ENCODE results near the gene RTN4RL2.
A peak's percentile ranks its signal among the peaks of the same experiment; 100 is the strongest.

The RTN4RL2 gene

DNA sequence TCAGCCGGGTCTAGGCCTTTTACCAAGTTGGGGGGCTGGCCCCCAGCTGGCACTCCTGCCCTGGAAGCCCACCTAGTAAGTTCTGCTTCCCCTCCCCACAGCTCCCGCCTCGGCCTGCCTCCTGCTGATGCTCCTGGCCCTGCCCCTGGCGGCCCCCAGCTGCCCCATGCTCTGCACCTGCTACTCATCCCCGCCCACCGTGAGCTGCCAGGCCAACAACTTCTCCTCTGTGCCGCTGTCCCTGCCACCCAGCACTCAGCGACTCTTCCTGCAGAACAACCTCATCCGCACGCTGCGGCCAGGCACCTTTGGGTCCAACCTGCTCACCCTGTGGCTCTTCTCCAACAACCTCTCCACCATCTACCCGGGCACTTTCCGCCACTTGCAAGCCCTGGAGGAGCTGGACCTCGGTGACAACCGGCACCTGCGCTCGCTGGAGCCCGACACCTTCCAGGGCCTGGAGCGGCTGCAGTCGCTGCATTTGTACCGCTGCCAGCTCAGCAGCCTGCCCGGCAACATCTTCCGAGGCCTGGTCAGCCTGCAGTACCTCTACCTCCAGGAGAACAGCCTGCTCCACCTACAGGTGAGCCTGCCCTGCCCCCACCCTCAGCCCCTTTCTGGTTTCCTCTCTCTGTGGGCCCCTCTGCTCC, 7.3 kb downstream of the RTN4RL2 start:
- Histone ChIP-seq H3K4me1 (ENCODE audit: control insufficient read depth, low read depth, low read length) (peaks cover 13% of the 10 kb centered on the region), H3K27me3 (ENCODE audit: control insufficient read depth, insufficient read depth, low read length) (peaks cover 7% of the 10 kb centered on the region), H3K4me3 (ENCODE audit: low read length) (no peak overlapping the region), H3K9me3 (ENCODE audit: control insufficient read depth, low read depth, low read length) (no peaks in the 10 kb centered on the region), H3K36me3 (ENCODE audit: control insufficient read depth, low read depth, low read length) (no peaks in the 10 kb centered on the region), H3K27ac (ENCODE audit: low read length) (no peak overlapping the region), H3K9ac (ENCODE audit: low read length) (no peak overlapping the region)

GRCh38 chr11:57468276-57468675, 7.9 kb downstream of the RTN4RL2 start:
- Histone ChIP-seq H3K27ac (ENCODE audit: low read length) (no peak overlapping the region), H3K27me3 (ENCODE audit: control insufficient read depth, insufficient read depth, low read length) (peaks cover under 1% of the 10 kb centered on the region), H3K4me3 (ENCODE audit: low read length) (no peak overlapping the region), H3K36me3 (ENCODE audit: control insufficient read depth, low read depth, low read length) (no peaks in the 10 kb centered on the region), H3K9ac (ENCODE audit: low read length) (no peak overlapping the region), H3K9me3 (ENCODE audit: control insufficient read depth, low read depth, low read length) (no peaks in the 10 kb centered on the region), H3K4me1 (ENCODE audit: control insufficient read depth, low read depth, low read length) (peaks cover 9% of the 10 kb centered on the region)

- Histone ChIP-seq H3K27ac (ENCODE audit: low read length) (no peak overlapping the region), H3K9me3 (ENCODE audit: control insufficient read depth, low read depth, low read length) (no peaks in the 10 kb centered on the region), H3K27me3 (ENCODE audit: control insufficient read depth, insufficient read depth, low read length) (no peaks in the 10 kb centered on the region), H3K4me1 (ENCODE audit: control insufficient read depth, low read depth, low read length) (no peaks in the 10 kb centered on the region), H3K9ac (ENCODE audit: low read length) (no peak overlapping the region), H3K4me3 (ENCODE audit: low read length) (no peak overlapping the region), H3K36me3 (ENCODE audit: control insufficient read depth, low read depth, low read length) (no peaks in the 10 kb centered on the region)
Measured at GRCh38 chr11:57469268-57469667, 8.9 kb downstream of the RTN4RL2 start.

DNA sequence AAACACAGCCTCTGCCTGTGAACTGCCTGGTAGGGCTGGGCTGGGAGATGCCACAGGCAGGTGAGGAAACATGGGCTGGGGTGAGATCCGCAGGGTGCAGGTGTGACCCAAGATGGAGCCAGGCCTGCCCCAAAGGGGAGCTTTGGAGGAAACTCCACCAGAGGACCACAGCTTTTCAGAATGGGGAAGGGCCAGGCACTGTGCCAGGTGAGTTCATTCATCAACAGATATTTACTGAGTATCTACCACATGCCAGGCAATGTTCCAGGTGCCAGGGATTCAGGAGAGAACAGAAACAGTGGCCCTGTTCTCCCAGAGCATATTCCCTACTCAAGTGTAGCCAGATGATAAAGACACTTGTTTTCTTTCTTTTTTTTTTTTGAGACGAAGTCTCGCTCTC, 11.2 kb downstream of the RTN4RL2 start:
- H3K4me1 ChIP-seq (ENCODE audit: control insufficient read depth, low read depth, low read length): peaks cover 6% of the 10 kb centered on the region
- H3K27me3 ChIP-seq (ENCODE audit: control insufficient read depth, insufficient read depth, low read length): peaks cover 21% of the 10 kb centered on the region
- H3K9me3 ChIP-seq (ENCODE audit: control insufficient read depth, low read depth, low read length): no peaks in the 10 kb centered on the region
- H3K27ac ChIP-seq (ENCODE audit: low read length): no peak overlapping the region
- H3K36me3 ChIP-seq (ENCODE audit: control insufficient read depth, low read depth, low read length): no peaks in the 10 kb centered on the region
- H3K4me3 ChIP-seq (ENCODE audit: low read length): no peak overlapping the region
- no peak overlapping the region for H3K9ac ChIP-seq (ENCODE audit: low read length)

DNA sequence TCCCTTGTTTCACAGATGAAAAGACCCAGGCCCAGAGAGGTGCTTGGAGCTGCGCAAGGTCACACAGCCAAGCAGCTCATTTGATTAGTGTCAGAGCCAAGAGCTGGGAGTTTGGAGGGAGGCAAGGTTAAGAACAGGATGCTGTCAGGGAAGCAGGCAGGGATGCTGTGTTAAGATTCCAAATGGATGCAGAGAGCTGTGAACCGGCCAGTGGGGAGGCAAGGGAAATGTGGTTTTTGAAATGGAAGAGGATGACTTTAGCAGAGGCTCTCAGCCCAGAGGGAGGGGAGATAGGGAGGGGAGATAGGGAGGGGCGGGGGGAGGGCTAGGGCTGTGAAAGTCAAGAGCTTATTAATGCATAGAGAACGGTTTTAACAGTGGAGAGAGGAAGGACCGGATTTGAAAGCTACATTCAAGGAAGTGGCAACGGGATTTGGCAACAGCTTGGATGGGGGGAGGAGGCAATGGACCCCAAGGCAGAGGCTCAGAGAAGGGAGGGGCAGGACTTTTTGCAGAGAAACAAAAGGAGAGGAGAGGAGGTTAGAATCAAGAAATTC, 13.0 kb downstream of the RTN4RL2 start:
- peaks cover 6% of the 10 kb centered on the region for H3K4me1 ChIP-seq (ENCODE audit: control insufficient read depth, low read depth, low read length)
- H3K36me3 ChIP-seq (ENCODE audit: control insufficient read depth, low read depth, low read length): no peaks in the 10 kb centered on the region
- no peak overlapping the region for H3K9ac ChIP-seq (ENCODE audit: low read length)
- H3K4me3 ChIP-seq (ENCODE audit: low read length): no peak overlapping the region
- H3K9me3 ChIP-seq (ENCODE audit: control insufficient read depth, low read depth, low read length): no peaks in the 10 kb centered on the region
- H3K27me3 ChIP-seq (ENCODE audit: control insufficient read depth, insufficient read depth, low read length): peaks cover 40% of the 10 kb centered on the region
- H3K27ac ChIP-seq (ENCODE audit: low read length): no peak overlapping the region

DNA sequence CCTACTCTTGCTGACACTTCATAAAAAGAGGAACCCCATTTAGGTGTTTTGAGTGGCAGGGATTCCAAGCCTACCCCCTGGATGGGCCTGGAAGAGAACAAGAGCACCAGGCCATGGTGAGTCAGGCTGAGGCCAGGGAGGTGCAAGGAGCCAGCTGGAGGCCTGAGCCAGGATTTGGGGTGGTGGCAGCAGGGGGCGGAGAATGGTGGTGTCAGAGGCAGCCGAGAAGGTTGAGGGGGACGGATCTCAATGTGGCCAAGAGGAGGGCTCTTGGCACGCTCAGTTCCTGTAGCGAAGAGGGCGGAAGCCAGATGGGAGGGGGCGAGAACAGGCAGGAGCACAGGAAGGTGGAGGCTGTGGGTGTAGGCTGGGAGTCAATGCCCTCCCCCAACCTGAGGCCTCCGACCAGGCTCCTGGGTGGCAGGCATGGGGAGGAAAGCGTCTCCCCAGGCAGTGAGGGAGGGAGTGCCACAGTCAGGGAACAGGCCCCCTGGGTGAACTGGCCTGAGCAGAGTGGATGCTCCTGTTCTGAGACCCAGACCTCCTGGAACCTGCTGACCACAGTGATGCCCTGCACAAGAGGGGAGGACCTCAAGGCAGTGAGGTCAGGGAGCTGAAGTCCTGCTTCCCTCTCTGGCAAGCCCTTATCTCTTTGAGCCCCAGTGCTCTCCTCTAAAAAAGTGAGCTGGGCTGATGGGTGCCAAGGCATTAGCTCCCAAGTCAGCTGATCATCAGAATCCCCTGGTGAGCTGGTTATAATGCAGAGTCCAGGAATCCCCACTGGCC, 13.9 kb downstream of the RTN4RL2 start:
- no peak overlapping the region for H3K27ac ChIP-seq (ENCODE audit: low read length)
- peaks cover 40% of the 10 kb centered on the region for H3K27me3 ChIP-seq (ENCODE audit: control insufficient read depth, insufficient read depth, low read length)
- H3K9me3 ChIP-seq (ENCODE audit: control insufficient read depth, low read depth, low read length): no peaks in the 10 kb centered on the region
- H3K36me3 ChIP-seq (ENCODE audit: control insufficient read depth, low read depth, low read length): no peaks in the 10 kb centered on the region
- no peak overlapping the region for H3K9ac ChIP-seq (ENCODE audit: low read length)
- H3K4me3 ChIP-seq (ENCODE audit: low read length): no peak overlapping the region
- H3K4me1 ChIP-seq (ENCODE audit: control insufficient read depth, low read depth, low read length): peaks cover 6% of the 10 kb centered on the region

DNA sequence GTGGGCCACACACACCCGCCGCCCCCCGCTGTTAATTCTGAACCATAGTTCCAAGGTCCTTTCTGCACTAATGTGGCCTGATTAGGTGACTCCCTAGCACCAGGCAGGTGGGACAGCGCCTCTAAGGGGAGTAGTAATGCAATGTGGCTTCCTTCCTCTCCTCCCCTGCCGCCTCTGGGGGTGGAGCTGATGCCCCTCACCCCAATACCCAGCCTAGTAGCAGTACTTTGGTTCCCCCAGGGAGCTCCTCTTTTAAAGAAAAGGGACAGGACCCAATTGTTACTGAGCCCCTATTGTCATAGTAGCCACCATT, 14.4 kb downstream of the RTN4RL2 start:
- Histone ChIP-seq H3K4me1 (ENCODE audit: control insufficient read depth, low read depth, low read length) (peaks cover 6% of the 10 kb centered on the region), H3K9ac (ENCODE audit: low read length) (no peak overlapping the region), H3K4me3 (ENCODE audit: low read length) (no peak overlapping the region), H3K9me3 (ENCODE audit: control insufficient read depth, low read depth, low read length) (no peaks in the 10 kb centered on the region), H3K36me3 (ENCODE audit: control insufficient read depth, low read depth, low read length) (no peaks in the 10 kb centered on the region), H3K27me3 (ENCODE audit: control insufficient read depth, insufficient read depth, low read length) (peaks cover 40% of the 10 kb centered on the region), H3K27ac (ENCODE audit: low read length) (no peak overlapping the region)

DNA sequence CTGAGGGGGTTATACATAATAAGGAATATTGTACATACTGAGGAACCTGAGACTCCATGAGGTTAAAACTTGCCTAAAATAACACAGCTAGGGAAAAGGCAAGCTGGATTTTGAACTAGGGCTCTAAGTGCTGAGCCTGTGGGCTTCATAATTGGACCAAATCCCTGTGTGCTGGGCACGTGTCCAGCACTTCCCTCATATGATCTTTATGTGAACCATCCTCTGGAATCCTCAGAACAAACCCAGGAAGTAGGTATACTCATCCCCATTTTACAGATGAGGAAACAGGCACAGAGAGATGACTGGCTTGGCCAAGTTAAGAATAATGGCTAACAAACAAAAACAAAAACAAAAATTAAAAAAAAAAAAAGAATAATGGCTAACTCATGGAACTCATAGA, 14.9 kb downstream of the RTN4RL2 start:
- H3K4me1 ChIP-seq (ENCODE audit: control insufficient read depth, low read depth, low read length): peaks cover 8% of the 10 kb centered on the region
- no peak overlapping the region for H3K4me3 ChIP-seq (ENCODE audit: low read length)
- H3K27ac ChIP-seq (ENCODE audit: low read length): no peak overlapping the region
- H3K36me3 ChIP-seq (ENCODE audit: control insufficient read depth, low read depth, low read length): no peaks in the 10 kb centered on the region
- peaks cover 40% of the 10 kb centered on the region for H3K27me3 ChIP-seq (ENCODE audit: control insufficient read depth, insufficient read depth, low read length)
- no peaks in the 10 kb centered on the region for H3K9me3 ChIP-seq (ENCODE audit: control insufficient read depth, low read depth, low read length)
- no peak overlapping the region for H3K9ac ChIP-seq (ENCODE audit: low read length)

GRCh38 chr11:57475671-57476046, 15.3 kb downstream of the RTN4RL2 start:
- H3K4me3 ChIP-seq (ENCODE audit: low read length): peak overlapping the region; percentile 41
- no peak overlapping the region for H3K9ac ChIP-seq (ENCODE audit: low read length)
- no peaks in the 10 kb centered on the region for H3K9me3 ChIP-seq (ENCODE audit: control insufficient read depth, low read depth, low read length)
- H3K36me3 ChIP-seq (ENCODE audit: control insufficient read depth, low read depth, low read length): no peaks in the 10 kb centered on the region
- H3K27ac ChIP-seq (ENCODE audit: low read length): no peak overlapping the region
- H3K27me3 ChIP-seq (ENCODE audit: control insufficient read depth, insufficient read depth, low read length): peaks cover 43% of the 10 kb centered on the region
- peaks cover 9% of the 10 kb centered on the region for H3K4me1 ChIP-seq (ENCODE audit: control insufficient read depth, low read depth, low read length)

GRCh38 chr11:57476047-57476756, 15.9 kb downstream of the RTN4RL2 start:
- H3K27ac ChIP-seq (ENCODE audit: low read length): no peak overlapping the region
- peak overlapping the region; percentile 41 for H3K4me3 ChIP-seq (ENCODE audit: low read length)
- H3K9ac ChIP-seq (ENCODE audit: low read length): no peak overlapping the region

DNA sequence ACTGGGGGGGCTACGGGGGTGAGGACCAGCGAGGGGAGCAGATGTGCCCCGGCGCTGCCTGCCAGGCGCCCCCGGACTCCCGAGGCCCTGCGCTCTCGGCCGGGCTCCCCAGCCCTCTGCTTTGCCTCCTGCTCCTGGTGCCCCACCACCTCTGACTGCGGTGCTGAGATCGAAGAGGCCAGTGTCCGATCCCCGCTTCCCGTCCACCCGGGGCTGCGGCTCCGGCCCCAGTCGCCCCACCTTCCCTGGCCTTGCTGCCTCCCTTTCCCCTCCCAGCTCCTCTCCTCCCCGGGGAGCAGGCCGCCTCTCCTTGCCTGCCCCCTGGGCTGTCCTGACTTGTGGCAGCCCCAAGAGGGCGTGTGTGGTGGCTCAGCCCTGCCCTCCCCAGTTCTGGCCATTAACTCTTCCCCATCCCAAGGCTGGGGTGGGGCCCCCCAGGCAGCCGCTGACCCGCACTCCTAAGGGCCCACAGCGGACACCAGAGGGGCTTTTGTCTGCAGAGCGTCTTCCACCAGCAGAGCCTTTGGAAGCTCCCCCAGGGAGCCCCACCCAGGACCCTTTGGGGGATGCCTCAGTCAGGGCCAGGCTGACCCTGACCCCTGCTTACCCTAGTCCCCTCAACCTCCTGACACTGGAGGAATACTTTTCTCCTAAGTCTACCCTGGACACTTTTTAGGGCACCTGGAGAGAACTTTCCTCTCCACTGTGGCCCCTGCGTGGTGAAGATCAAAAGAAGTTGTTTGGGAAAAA, 16.6 kb downstream of the RTN4RL2 start:
- peaks cover 9% of the 10 kb centered on the region for H3K4me1 ChIP-seq (ENCODE audit: control insufficient read depth, low read depth, low read length)
- no peak overlapping the region for H3K27ac ChIP-seq (ENCODE audit: low read length)
- H3K4me3 ChIP-seq (ENCODE audit: low read length): peak overlapping the region; percentile 41
- H3K9ac ChIP-seq (ENCODE audit: low read length): no peak overlapping the region
- H3K9me3 ChIP-seq (ENCODE audit: control insufficient read depth, low read depth, low read length): no peaks in the 10 kb centered on the region
- peaks cover 54% of the 10 kb centered on the region for H3K27me3 ChIP-seq (ENCODE audit: control insufficient read depth, insufficient read depth, low read length)
- H3K36me3 ChIP-seq (ENCODE audit: control insufficient read depth, low read depth, low read length): no peaks in the 10 kb centered on the region

More at GRCh38 chr11:57476047-57476756, 15.9 kb downstream of the RTN4RL2 start:
- peaks cover 48% of the 10 kb centered on the region for H3K27me3 ChIP-seq (ENCODE audit: control insufficient read depth, insufficient read depth, low read length)
- peaks cover 9% of the 10 kb centered on the region for H3K4me1 ChIP-seq (ENCODE audit: control insufficient read depth, low read depth, low read length)
- H3K9me3 ChIP-seq (ENCODE audit: control insufficient read depth, low read depth, low read length): no peaks in the 10 kb centered on the region
- H3K36me3 ChIP-seq (ENCODE audit: control insufficient read depth, low read depth, low read length): no peaks in the 10 kb centered on the region

All from iPS-18a (cell line).